Erythroblast (primary cell): ENCODE measurements around the gene SLC16A2.

Experiments
- GATA1 ChIP-seq: IDR thresholded peaks from 2 replicates; pipeline ENCODE4 v1.6.1; 2011; ENCODE audit warnings: low read depth, mild to moderate bottlenecking, control low read depth, low read length, moderate library complexity
- POLR2A ChIP-seq: IDR thresholded peaks from 2 replicates; pipeline ENCODE4 v1.6.1; 2011; ENCODE audit warnings: mild to moderate bottlenecking, low read length

DNA sequence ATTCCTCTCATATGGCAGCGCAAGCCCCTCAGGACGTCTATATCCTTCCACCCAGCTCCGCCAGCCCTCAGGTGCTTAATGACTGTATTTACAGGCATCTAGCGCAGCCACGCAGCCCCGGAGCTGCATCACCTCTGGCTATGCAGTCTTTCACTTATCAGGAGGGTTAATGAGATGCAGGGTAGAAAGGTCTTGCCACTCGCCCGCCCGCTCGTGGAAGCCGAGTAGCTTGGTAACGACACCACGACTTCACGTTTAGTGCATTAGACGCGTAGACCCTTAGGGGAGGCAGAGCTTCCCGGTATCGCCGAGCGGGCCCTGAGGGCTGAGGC is 1.5 kb upstream of the SLC16A2 start:
- TF ChIP-seq POLR2A = no peak
- TF ChIP-seq GATA1 = no peak
